Measurements from ENCODE around the gene DEDD.

DEDD gene

DNA sequence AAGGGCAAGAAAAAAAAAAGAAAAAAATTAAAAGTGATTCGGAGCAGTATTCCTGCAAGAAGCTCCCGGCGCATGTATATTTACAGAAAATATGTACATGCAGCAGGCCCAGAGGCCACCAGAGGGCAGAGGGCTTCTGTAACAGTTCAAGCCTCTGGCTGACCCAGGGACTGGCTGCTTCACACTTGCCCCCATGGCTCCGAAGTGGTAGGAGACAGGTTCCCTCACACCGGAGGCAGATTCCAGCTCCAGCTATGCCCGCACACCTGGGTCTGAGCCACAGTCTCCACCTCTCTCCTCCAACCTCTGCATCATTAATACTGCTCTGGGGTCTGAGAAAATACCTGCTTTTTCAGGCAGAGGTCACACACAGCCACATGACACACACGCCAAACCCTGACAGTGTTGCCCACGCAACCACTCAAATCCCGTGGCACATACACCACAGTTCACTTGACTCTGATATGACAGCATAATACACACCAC is 60.5 kb downstream of the DEDD start:
- peak; percentile 35 for DNase-seq

Data from right hindlimb (tissue), 1 donor.